Coronary artery (tissue), 2 donors: ENCODE measurements around the gene MNAT1.

Source experiments
- DNase-seq: peaks from one replicate; pipeline ENCODE4 v3.0.0-alpha.2; 2017; ENCODE audit warnings: low spot score
- H3K27ac ChIP-seq, 2 donors: fragments of 200-600 bp; sonication (generic); one replicate each; pipeline ENCODE4 v1.5.1; 2016 to 2019
- H3K4me3 ChIP-seq: fragments of 200-600 bp; sonication (generic); 2 replicates; pipeline ENCODE4 v1.5.1; 2016; ENCODE audit warnings: mild to moderate bottlenecking, moderate library complexity
- CTCF ChIP-seq: fragments of 200-600 bp; sonication (generic); IDR thresholded peaks from one replicate; pipeline ENCODE4 v1.5.1; 2019; ENCODE audit warnings: antibody characterized with exemption

The MNAT1 gene

GRCh38 chr14:60786905-60787304 lies 52.3 kb downstream of the MNAT1 start:
- Histone ChIP-seq H3K4me3 (no peak overlapping the region), H3K27ac (no peak overlapping the region)
- no peak for TF ChIP-seq CTCF
- no peak for DNase-seq

GRCh38 chr14:60789656-60790055 lies 55.1 kb downstream of the MNAT1 start:
- Histone ChIP-seq H3K4me3 (no peak overlapping the region), H3K27ac (no peak overlapping the region)
- TF ChIP-seq CTCF = no peak
- no peak for DNase-seq

- no peak for DNase-seq
- H3K4me3 ChIP-seq = no peak overlapping the region
- H3K27ac ChIP-seq = no peak overlapping the region
- TF ChIP-seq CTCF = no peak
These were observed 56.3 kb downstream of the MNAT1 start for GRCh38 chr14:60790850-60791249.

GRCh38 chr14:60796434-60796833 lies 61.9 kb downstream of the MNAT1 start:
- H3K4me3 ChIP-seq = no peak overlapping the region
- no peak overlapping the region for H3K27ac ChIP-seq
- DNase-seq = no peak
- no peak for TF ChIP-seq CTCF

GRCh38 chr14:60800409-60800808 lies 65.8 kb downstream of the MNAT1 start:
- TF ChIP-seq CTCF = no peak
- no peak overlapping the region for H3K27ac ChIP-seq
- no peak for DNase-seq
- no peak overlapping the region for H3K4me3 ChIP-seq

- no peak for DNase-seq
These were observed 69.3 kb downstream of the MNAT1 start for GRCh38 chr14:60803871-60804270.

More at GRCh38 chr14:60803871-60804270, 69.3 kb downstream of the MNAT1 start:
- no peak overlapping the region for H3K4me3 ChIP-seq
- no peak for TF ChIP-seq CTCF
- H3K27ac ChIP-seq = no peak overlapping the region
